Measurements from ENCODE around the gene CADM1. TPM values are rescaled to one million over a fixed set of nuclear protein-coding genes. Genes with fewer than 3 reads are reported as not detected.

Gene CADM1
- total RNA-seq, 1 experiment from 2014 or later = 12.9 TPM

- no peaks in the 10 kb centered on the region for H3K9me3 ChIP-seq (ENCODE audit: low read depth, low read length, poor library complexity, severe bottlenecking)
- H3K27me3 ChIP-seq (replicated peaks; ENCODE audit: insufficient read depth, low read depth, low read length, poor library complexity) = no peaks in the 10 kb centered on the region
- TF ChIP-seq EZH2 (IDR thresholded peaks at IDR 0.05; ENCODE audit: borderline replicate concordance, low read depth, low read length, poor library complexity, severe bottlenecking) = no peak
- TF ChIP-seq, protein P1, sequence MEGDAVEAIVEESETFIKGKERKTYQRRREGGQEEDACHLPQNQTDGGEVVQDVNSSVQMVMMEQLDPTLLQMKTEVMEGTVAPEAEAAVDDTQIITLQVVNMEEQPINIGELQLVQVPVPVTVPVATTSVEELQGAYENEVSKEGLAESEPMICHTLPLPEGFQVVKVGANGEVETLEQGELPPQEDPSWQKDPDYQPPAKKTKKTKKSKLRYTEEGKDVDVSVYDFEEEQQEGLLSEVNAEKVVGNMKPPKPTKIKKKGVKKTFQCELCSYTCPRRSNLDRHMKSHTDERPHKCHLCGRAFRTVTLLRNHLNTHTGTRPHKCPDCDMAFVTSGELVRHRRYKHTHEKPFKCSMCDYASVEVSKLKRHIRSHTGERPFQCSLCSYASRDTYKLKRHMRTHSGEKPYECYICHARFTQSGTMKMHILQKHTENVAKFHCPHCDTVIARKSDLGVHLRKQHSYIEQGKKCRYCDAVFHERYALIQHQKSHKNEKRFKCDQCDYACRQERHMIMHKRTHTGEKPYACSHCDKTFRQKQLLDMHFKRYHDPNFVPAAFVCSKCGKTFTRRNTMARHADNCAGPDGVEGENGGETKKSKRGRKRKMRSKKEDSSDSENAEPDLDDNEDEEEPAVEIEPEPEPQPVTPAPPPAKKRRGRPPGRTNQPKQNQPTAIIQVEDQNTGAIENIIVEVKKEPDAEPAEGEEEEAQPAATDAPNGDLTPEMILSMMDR (conservative IDR thresholded peaks at IDR 0.05; ENCODE audit: low read depth, low read length) = no peak
- BruUV-seq (replicated peaks) = no TSS peak
- ChIA-PET CTCF (no interaction called here), POLR2A (ENCODE audit: low non-redundant PET) (no interaction called here)
- no peaks in the 10 kb centered on the region for H3K36me3 ChIP-seq (ENCODE audit: insufficient read depth, low read length, poor library complexity, severe bottlenecking)
- H3K27ac ChIP-seq (ENCODE audit: low read depth, low read length, poor library complexity, severe bottlenecking) = no peak overlapping the region
- H3K4me1 ChIP-seq (ENCODE audit: insufficient read depth, low read length, poor library complexity, severe bottlenecking) = no peaks in the 10 kb centered on the region
- no peak overlapping the region for H3K4me3 ChIP-seq (ENCODE audit: low read depth, low read length, poor library complexity, severe bottlenecking)
- DNase-seq (ENCODE audit: low spot score) = no peak
- intact Hi-C loops (cut with micrococcal nuclease; ENCODE audit: unreplicated experiment) = no loop called here
These were observed 50.3 kb downstream of the CADM1 start for GRCh38 chr11:115453693-115454490.

DNA sequence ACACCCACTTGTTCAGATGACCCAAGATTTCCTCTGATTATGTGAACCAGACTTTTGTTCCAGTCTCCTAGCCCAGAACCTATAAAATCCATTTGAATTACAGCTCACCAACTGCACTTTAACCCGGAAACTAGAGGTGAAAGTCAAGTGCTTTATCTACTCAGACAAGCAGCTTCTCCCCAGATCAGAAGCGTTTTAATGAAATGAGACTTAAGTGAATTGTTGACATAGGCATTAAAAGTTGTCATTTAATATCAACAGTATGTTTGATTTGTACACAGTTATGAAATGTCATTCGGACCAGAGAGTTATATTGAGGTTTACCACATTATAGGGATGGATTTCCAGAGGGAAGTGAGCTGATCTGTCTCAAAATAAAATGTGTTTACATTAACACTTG, 52.0 kb downstream of the CADM1 start:
- TF ChIP-seq, protein P1 (conservative IDR thresholded peaks at IDR 0.05; ENCODE audit: low read depth, low read length) = no peak
- no peak for TF ChIP-seq EZH2 (IDR thresholded peaks at IDR 0.05; ENCODE audit: borderline replicate concordance, low read depth, low read length, poor library complexity, severe bottlenecking)
- Histone ChIP-seq H3K27me3 (replicated peaks; ENCODE audit: insufficient read depth, low read depth, low read length, poor library complexity) (no peaks in the 10 kb centered on the region), H3K4me1 (ENCODE audit: insufficient read depth, low read length, poor library complexity, severe bottlenecking) (no peaks in the 10 kb centered on the region), H3K4me3 (ENCODE audit: low read depth, low read length, poor library complexity, severe bottlenecking) (no peak overlapping the region), H3K27ac (ENCODE audit: low read depth, low read length, poor library complexity, severe bottlenecking) (no peak overlapping the region), H3K36me3 (ENCODE audit: insufficient read depth, low read length, poor library complexity, severe bottlenecking) (no peaks in the 10 kb centered on the region), H3K9me3 (ENCODE audit: low read depth, low read length, poor library complexity, severe bottlenecking) (peaks cover 7% of the 10 kb centered on the region)
- intact Hi-C loops (cut with micrococcal nuclease; ENCODE audit: unreplicated experiment) = no loop called here
- no peak for DNase-seq (ENCODE audit: low spot score)
- ChIA-PET CTCF (no interaction called here), POLR2A (ENCODE audit: low non-redundant PET) (no interaction called here)
- no TSS peak for BruUV-seq (replicated peaks)

DNA sequence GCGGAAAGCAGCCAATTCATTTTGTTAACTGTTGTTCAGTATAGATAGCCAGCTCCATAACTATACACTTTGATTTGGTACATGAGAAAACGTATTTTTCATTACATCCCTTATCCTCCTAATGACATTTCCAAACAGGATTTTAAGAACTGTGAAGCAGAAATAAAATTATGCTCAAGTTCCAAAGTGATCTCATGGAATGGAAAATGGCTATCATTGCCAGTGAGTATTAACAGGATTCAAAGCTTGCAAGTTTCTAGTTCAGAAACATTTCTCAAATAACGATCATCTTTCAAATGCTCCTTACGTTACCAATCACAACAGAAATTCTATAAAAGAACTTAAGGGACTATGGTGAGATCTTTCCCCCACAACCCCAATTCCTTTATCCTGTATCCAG, 53.7 kb downstream of the CADM1 start:
- Histone ChIP-seq H3K27me3 (replicated peaks; ENCODE audit: insufficient read depth, low read depth, low read length, poor library complexity) (no peaks in the 10 kb centered on the region), H3K27ac (ENCODE audit: low read depth, low read length, poor library complexity, severe bottlenecking) (no peak overlapping the region), H3K4me3 (ENCODE audit: low read depth, low read length, poor library complexity, severe bottlenecking) (no peak overlapping the region), H3K4me1 (ENCODE audit: insufficient read depth, low read length, poor library complexity, severe bottlenecking) (no peaks in the 10 kb centered on the region), H3K36me3 (ENCODE audit: insufficient read depth, low read length, poor library complexity, severe bottlenecking) (no peaks in the 10 kb centered on the region), H3K9me3 (ENCODE audit: low read depth, low read length, poor library complexity, severe bottlenecking) (peaks cover 21% of the 10 kb centered on the region)
- ChIA-PET POLR2A (ENCODE audit: low non-redundant PET) (no interaction called here), CTCF (no interaction called here)
- TF ChIP-seq, protein P1 (conservative IDR thresholded peaks at IDR 0.05; ENCODE audit: low read depth, low read length) = no peak
- DNase-seq (ENCODE audit: low spot score) = no peak
- intact Hi-C loops (cut with micrococcal nuclease; ENCODE audit: unreplicated experiment) = no loop called here
- no TSS peak for BruUV-seq (replicated peaks)
